Stimulated activated naive CD8-positive, alpha-beta T cell treated with anti-CD3 and anti-CD28 coated beads, Interleukin-15, Interleukin-2, amounts not matched to agents 100 U/mL and 50 U/mL, for 24 hours (primary cell): Measurements from ENCODE around the gene TMEM187.
"Not testable (repeated sequence)": the region's sequence is repeated elsewhere in the genome, so short reads cannot be mapped to it uniquely, and the experiment has no call there.

Experiments used
- ATAC-seq: fragments of 150-1000 bp; cut with Tn5 transposase; one replicate; pipeline ENCODE4 v1.10.0; 2021
- DNase-seq: peaks from one replicate; pipeline ENCODE4 v3.0.0; 2021

The TMEM187 gene

DNA sequence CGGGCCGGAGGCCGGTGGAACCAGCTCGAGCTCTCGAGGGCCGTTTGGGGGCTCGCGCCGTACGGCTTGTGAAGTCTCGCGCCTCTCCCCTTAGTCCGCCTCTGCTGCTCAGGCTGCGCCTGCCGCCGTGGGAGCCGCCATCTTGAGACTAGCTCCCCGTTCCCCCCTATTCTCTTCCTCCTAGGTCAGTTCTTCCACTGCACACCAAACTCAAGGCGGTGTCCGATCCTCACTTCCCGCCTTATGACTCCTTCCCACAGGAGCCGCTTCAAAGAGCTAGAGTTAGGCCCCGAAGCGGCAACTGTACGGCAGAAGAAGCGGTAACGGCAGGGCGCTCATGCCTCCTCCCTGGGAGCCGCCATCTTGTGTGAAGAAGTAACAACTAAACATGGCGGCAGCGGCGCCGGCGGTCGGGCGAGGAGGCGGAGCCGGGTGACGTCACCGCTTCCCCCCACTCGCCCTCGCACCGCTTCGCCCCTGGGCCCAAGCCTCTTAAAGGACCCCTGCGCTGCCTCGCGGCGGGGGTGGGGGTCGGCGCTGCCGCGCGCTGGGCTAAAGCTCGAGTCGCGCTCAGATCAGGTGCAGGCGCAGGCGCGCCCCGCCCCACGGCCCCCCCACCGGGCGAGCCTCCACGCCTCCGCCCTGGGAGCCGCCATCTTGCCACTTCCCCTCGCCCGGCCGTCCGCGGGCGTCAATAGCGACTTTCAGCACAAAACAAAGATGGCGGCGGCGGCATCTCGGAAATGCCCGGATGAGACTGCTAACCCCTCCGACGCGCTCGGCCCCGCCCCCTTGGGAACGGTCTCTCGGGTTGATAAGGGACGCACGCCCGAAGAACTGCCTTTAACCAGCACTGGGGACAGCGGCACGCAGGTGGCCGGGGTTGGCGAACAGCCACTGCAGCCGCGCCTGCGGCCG is 845 bp upstream of the TMEM187 start, which contains the start of gene HCFC1:
Gene HCFC1 (minus strand): TSS at position 369 of the 918 bp plus-strand sequence. CDS start 978 bp downstream, outside the sequence.
- peak; percentile 38 for ATAC-seq
- peak; percentile 87 for DNase-seq

DNA sequence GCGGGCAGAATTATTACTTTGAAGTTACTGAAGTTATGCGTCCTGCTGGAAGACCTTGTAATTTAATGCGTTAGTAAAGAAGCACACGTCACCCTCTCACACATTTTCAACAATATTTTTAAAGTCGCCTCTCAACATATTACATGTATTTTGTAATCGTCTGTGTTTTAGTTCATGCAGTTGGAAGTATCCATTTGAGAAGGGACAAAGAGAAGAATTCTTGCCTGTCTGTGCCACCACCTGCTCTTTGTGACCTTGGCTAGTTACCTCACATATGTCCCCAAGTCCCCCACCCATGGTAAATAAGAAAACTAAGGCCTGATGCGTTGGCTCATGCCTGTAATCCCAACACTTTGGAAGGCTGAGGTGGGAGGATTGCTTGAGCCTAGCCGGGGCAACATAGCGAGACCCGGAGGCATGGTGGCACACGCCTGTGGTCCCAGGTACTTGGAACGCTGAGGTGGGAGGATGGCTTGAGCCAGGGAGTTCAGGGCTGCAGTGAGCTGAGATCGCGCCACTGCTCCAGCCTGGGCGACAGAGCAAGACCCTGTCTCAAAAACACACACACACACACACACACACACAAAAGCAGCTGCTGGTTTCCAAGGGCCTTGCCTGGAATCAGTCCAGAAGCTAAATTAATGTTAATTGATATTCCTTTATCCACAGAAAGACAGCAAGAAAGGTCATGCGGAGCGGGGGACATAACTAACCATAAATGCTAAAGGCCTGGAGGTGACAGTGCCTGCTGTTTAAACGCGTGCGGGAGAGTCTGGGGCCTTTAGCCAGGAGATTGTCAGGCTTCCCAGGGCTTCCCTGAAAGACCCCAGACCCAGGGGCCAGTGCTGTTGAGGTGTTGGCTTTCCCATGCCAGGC is 811 bp downstream of the TMEM187 start:
- ATAC-seq (no peak), DNase-seq (peak; percentile 16)

DNA sequence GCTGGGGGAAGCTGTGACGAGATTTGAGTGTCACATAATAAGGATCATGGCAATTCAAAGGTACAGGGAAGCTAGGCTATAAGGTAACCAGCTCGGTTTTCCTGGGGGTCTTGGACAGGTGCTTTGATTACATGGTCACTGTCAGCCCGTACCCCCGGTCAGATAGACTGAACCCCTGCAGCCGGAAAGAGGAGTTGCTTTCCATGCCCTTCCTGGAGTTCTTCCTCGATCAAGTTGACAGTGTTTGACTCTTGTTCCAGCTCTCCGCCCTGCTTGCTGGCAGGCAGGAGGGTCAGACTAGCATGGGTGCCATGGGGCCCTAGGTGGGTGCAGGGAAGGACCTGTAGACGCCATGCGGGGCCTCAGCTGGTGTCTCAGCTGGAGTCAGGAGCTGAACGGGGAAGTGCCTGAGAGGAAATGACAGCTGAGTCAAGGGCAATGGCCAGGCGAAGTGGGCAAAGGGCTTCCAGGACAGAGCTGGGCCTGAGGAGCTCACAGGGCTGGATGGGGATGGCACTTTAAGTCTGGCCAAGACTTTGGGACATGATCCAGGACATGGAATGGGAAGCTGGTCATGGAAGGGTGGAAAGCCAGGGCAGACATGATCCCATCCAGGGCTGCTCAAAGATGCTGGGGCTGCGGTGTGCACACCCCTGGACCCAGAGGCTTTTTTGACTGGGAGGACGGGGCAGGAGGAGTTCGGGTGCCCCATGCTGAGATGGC is 1.6 kb downstream of the TMEM187 start:
- no peak for ATAC-seq
- DNase-seq = peak; percentile 17

DNA sequence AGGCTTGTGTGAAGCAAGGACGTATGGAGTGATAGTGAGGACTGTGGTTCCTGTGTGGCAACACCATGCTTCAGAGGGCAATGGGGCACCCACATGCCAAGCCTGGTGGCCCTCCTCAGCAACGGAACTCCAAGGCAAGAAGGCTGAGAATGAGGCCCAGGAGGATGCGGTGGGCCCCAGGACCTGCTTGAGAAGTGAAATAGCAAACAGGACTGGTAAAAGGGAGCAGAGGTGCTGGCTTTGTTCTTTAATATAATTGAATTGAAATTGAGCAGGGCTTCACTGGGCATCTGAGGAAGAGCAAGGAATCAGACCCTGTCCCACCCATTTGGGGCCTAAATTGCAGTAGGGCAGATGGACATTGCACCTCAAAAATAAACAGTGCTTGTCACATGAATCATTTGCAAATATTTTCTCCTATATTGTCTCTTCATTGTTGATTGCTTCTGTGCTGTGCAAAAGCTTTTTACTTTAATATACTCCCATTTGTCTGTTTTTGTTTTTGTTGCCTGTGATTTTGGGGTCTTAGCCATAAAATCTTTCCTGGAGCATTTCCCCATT is 2.3 kb downstream of the TMEM187 start:
- ATAC-seq = no peak
- no peak for DNase-seq

GRCh38 chrX:153980394-153980793 is 7.8 kb downstream of the TMEM187 start:
- peak; percentile 22 for DNase-seq
- peak; percentile 22 for ATAC-seq

DNA sequence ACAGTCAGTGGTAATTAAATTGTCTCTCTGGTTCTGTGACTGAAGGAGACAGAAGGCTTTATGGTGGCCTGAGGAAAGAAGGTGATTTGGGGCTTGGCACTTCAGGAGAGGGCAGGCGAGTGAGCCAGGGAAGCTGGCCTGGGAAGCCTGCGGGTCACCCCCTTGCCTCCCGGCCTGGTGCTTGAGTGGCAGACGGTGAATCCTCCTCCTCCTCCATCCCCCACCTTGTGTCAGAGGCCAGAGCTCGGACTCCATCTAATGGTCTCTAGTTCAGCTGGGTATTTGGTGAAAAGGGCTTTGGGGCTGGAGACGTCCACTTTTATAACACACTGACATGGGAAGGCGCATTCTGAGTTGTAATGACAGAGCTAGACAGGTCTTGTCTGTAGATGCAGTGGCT is 8.7 kb downstream of the TMEM187 start:
- ATAC-seq = no peak
- peak; percentile 17 for DNase-seq

GRCh38 chrX:153981771-153982533 is 9.4 kb downstream of the TMEM187 start:
- ATAC-seq (peak; percentile 26), DNase-seq (peak; percentile 67)

- ATAC-seq = peak; percentile 26
- DNase-seq = peak; percentile 41
Observed at GRCh38 chrX:153983321-153983801, 10.8 kb downstream of the TMEM187 start.

- ATAC-seq (peak; percentile 68), DNase-seq (peak; percentile 61)
Observed at GRCh38 chrX:153984351-153985178, 12.0 kb downstream of the TMEM187 start.

GRCh38 chrX:153988493-153988892 is 15.9 kb downstream of the TMEM187 start:
- ATAC-seq = no peak
- no peak for DNase-seq

DNA sequence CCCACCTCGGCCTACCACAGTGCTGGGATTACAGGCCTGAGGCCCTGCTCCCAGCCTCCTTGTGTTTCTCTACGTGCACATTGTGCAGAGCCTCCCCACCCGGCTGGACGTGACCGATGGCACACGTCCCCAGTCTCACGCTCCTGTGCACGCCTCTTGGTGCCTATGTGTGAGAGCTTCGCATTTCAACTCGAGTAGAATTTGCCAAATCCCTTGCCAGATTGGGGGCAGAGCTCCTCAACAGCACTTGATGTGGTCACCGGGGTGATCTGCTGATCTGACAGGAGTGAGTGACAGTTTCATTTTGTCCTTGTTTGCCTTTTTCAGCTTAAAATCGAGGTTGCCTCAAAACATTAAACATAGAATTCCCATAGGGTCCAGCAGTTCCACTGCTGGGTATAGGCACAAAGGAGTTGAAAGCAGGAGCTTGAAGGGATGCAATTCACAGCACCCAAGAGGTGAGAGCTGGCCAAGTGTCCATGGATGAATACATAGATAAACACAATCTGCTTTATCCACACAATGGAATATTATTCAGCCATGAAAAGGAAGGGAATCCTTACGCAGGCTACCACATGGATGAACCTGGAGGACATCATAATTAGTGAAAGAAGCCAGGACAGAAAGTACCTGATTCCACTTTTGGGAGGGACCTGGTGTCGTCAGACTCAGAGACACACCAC is 17.6 kb downstream of the TMEM187 start:
- ATAC-seq (peak; percentile 30), DNase-seq (peak; percentile 42)

GRCh38 chrX:153991013-153991580 is 18.5 kb downstream of the TMEM187 start:
- ATAC-seq = no peak
- DNase-seq = no peak

- DNase-seq (no peak), ATAC-seq (no peak)
Observed at GRCh38 chrX:153992180-153992579, 19.6 kb downstream of the TMEM187 start.

- ATAC-seq = no peak
- DNase-seq = no peak
Observed at GRCh38 chrX:153993079-153993478, 20.5 kb downstream of the TMEM187 start.

GRCh38 chrX:153993978-153994377 is 21.4 kb downstream of the TMEM187 start:
- DNase-seq = no peak

DNA sequence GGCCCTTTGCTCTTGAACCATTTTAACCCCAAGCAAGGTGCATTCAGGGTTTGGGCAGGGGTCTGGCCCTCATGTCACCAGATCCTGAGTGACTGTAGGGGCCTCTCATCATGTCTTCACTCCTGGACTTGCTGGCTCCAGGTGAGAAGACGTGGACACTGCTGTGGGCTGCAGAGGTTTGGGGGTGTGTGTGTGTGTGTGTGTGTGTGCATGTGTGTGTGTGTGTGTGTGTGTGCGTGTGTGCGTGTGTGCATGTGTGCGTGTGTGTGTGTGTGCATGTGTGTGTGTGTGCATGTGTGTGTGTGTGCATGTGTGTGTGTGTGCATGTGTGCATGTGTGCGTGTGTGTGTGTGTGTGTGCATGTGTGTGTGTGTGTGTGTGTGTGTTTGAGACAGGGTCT is 21.8 kb downstream of the TMEM187 start:
- not testable (repeated sequence) for ATAC-seq, DNase-seq

More at GRCh38 chrX:153993978-153994377, 21.4 kb downstream of the TMEM187 start:
- ATAC-seq = no peak

GRCh38 chrX:153995504-153995903 is 22.9 kb downstream of the TMEM187 start:
- no peak for DNase-seq
- ATAC-seq = no peak

GRCh38 chrX:153999359-154000037 is 26.9 kb downstream of the TMEM187 start:
- no peak for ATAC-seq
- no peak for DNase-seq
